CD14-positive monocyte (primary cell): ENCODE data around the gene ACSF3. TPM values are rescaled to one million over a fixed set of nuclear protein-coding genes. Genes with fewer than 3 reads are reported as not detected.

ENCODE experiments used
- DNase-seq, 3 donors: peaks; one replicate each; pipeline ENCODE4 v3.0.0-alpha.2; 2011 to 2022
- H2AFZ ChIP-seq: 2 replicates; pipeline ENCODE4 v1.6.0; 2012; ENCODE audit warnings: mild to moderate bottlenecking, low read depth, low read length, inconsistent platforms; ENCODE audit not compliant: insufficient read depth, poor library complexity, severe bottlenecking
- H3K27ac ChIP-seq, 2 donors: 1 replicate in 1 of 2; 2 replicates in 1 of 2; pipeline ENCODE4 v1.5.1; 2012 to 2013; ENCODE audit warnings: low read length in 2 of 2, control low read depth in 1 of 2, inconsistent platforms in 1 of 2, low read depth in 1 of 2, mild to moderate bottlenecking in 1 of 2
- H3K27me3 ChIP-seq, 2 donors: one replicate each; pipeline versions ENCODE4 v1.6.0 to v1.6.1; 2011 to 2013; ENCODE audit warnings: low read length in 2 of 2; ENCODE audit not compliant: control insufficient read depth in 2 of 2, insufficient read depth in 2 of 2
- H3K36me3 ChIP-seq, 2 donors: replicated peaks in 1 of 2; 1 replicate in 1 of 2; 2 replicates in 1 of 2; pipeline versions ENCODE4 v1.5.1 to v1.6.1; 2012 to 2013; ENCODE audit warnings: low read length in 2 of 2, control low read depth in 1 of 2, inconsistent platforms in 1 of 2, mild to moderate bottlenecking in 1 of 2; ENCODE audit not compliant: insufficient read depth in 2 of 2, control insufficient read depth in 1 of 2
- H3K4me1 ChIP-seq, 2 donors: 1 replicate in 1 of 2; 2 replicates in 1 of 2; pipeline versions ENCODE4 v1.5.1 to v1.6.1; 2012 to 2013; ENCODE audit warnings: low read length in 2 of 2, control low read depth in 1 of 2, inconsistent platforms in 1 of 2, mild to moderate bottlenecking in 1 of 2, moderate library complexity in 1 of 2; ENCODE audit not compliant: insufficient read depth in 2 of 2, control insufficient read depth in 1 of 2
- H3K4me2 ChIP-seq: replicated peaks from 2 replicates; pipeline ENCODE3; 2012; ENCODE audit warnings: low read length, moderate library complexity, mild to moderate bottlenecking; ENCODE audit not compliant: poor library complexity, severe bottlenecking; ENCODE audit errors: extremely low read depth
- H3K4me3 ChIP-seq, 3 experiments: fragments of 200-600 bp in 1 of 3; sonication (generic) in 1 of 3; replicated peaks in 1 of 3; 1 replicate in 2 of 3; 2 replicates in 1 of 3; pipeline ENCODE4 v1.5.1; 2011 to 2013; ENCODE audit warnings: low read length in 3 of 3, mild to moderate bottlenecking in 3 of 3, control low read depth in 2 of 3, low read depth in 2 of 3, inconsistent platforms in 1 of 3, moderate library complexity in 1 of 3
- H3K79me2 ChIP-seq: 2 replicates; pipeline ENCODE4 v1.6.0; 2012; ENCODE audit warnings: mild to moderate bottlenecking, control low read depth, inconsistent platforms, low read length, moderate library complexity; ENCODE audit not compliant: insufficient read depth
- H3K9ac ChIP-seq: 2 replicates; pipeline ENCODE4 v1.6.0; 2017; ENCODE audit warnings: low read length, mild to moderate bottlenecking; ENCODE audit not compliant: insufficient read depth, poor library complexity, severe bottlenecking
- H3K9me3 ChIP-seq, 2 donors: replicated peaks in 1 of 2; 1 replicate in 1 of 2; 2 replicates in 1 of 2; pipeline versions ENCODE4 v1.5.1 to v1.6.1; 2012 to 2013; ENCODE audit warnings: low read length in 2 of 2, control low read depth in 1 of 2; ENCODE audit not compliant: control insufficient read depth in 1 of 2, insufficient read depth in 1 of 2
- H4K20me1 ChIP-seq: 2 replicates; pipeline ENCODE4 v1.6.0; 2012; ENCODE audit warnings: mild to moderate bottlenecking, low read length, control low read depth, moderate library complexity; ENCODE audit not compliant: insufficient read depth
- H3K27ac Mint-ChIP-seq, 7 donors: one replicate each; pipeline ENCODE4 v1.8.0; 2020; ENCODE audit warnings: mild to moderate bottlenecking in 7 of 7, mixed read lengths in 7 of 7, moderate library complexity in 6 of 7, inconsistent platforms in 2 of 7
- H3K27me3 Mint-ChIP-seq, 3 donors: one replicate each; pipeline ENCODE4 v1.8.0; 2021 to 2022; ENCODE audit warnings: low read depth in 3 of 3, mild to moderate bottlenecking in 3 of 3, mixed read lengths in 3 of 3, moderate library complexity in 3 of 3, inconsistent platforms in 1 of 3
- H3K36me3 Mint-ChIP-seq, 2 donors: one replicate each; pipeline ENCODE4 v1.8.0; 2020; ENCODE audit warnings: mixed read lengths in 2 of 2, inconsistent platforms in 1 of 2, mild to moderate bottlenecking in 1 of 2
- H3K4me1 Mint-ChIP-seq: one replicate; pipeline ENCODE4 v1.8.0; 2020; ENCODE audit warnings: mild to moderate bottlenecking, mixed read lengths
- H3K4me3 Mint-ChIP-seq, 2 donors: one replicate each; pipeline ENCODE4 v1.8.0; 2020; ENCODE audit warnings: mild to moderate bottlenecking in 2 of 2, mixed read lengths in 2 of 2, moderate library complexity in 1 of 2
- H3K9me3 Mint-ChIP-seq, 7 donors: one replicate each; pipeline ENCODE4 v1.8.0; 2020 to 2022; ENCODE audit warnings: mixed read lengths in 7 of 7, mild to moderate bottlenecking in 6 of 7, moderate library complexity in 6 of 7, inconsistent platforms in 2 of 7
- WGBS: methylation state at CpG from one replicate; pipeline ENCODE4 v1.1.5; 2013; ENCODE audit warnings: missing lambda C conversion rate; ENCODE audit not compliant: insufficient coverage; 5-methylcytosine and 5-hydroxymethylcytosine counted together
- intact Hi-C, 2 donors: fragments of 100-400 bp; cut with micrococcal nuclease; formaldehyde crosslinking; loops; one replicate each; pipeline versions ENCODE4 v1.15.0 to v1.15.1; 2023
- polyA plus RNA-seq, 3 donors: library from polyadenylated mRNA; depleted of rRNA in 1 of 3; unstranded in 2 of 3; stranded (reverse) in 1 of 3; fragments of 300-500 nt in 2 of 3; fragments of >200 nt in 1 of 3; fragmentation: Illumina TruSeq in 2 of 3; gene quantifications; 1 replicate in 2 of 3; 2 replicates in 1 of 3; pipeline ENCODE4 v1.2.3, GENCODE V29; 2012 to 2021
- TF ChIP-seq, protein P1 (sequence below): fragments of 200-600 bp; IDR thresholded peaks from one replicate; pipeline ENCODE4 v1.8.0; 2022; ENCODE audit warnings: antibody characterized with exemption, mild to moderate bottlenecking

The ACSF3 gene
- polyA plus RNA-seq, 3 donors = 23.5 to 26.7 (median 26.4) TPM

DNA sequence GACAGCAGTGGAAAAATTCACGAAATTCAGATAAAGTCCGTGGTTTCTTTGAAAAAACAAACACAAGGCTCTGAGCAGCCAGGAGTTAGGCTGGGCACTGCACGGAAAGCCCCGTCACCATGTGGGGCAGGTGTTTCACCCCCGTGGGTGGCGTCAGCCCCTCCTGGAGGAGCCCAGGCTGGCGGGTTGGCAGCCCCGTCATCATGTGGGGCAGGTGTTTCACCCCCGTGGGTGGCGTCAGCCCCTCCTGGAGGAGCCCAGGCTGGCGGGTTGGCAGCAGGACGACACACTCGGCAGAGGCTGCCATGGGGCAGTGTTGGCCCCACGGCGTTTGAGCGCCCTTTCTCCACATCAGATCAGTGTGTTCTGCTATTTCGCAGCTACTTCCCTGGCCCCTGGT is 38.1 kb downstream of the ACSF3 start:
- Histone ChIP-seq H2AFZ (no peak overlapping the region), H3K27me3 (no peaks in the 10 kb centered on the region), H3K9ac (no peak overlapping the region), H3K36me3 (peaks cover 50 to 83% of the 10 kb centered on the region in 2 donors), H4K20me1 (peaks cover 18% of the 10 kb centered on the region), H3K4me1 (no peaks in the 10 kb centered on the region), H3K4me2 (no peak overlapping the region), H3K79me2 (no peaks in the 10 kb centered on the region), H3K9me3 (peaks cover 0 to 9% of the 10 kb centered on the region in 2 donors), H3K4me3 (no peak overlapping the region), H3K27ac (no peak overlapping the region)
- Mint-ChIP-seq H3K27ac (peak overlapping the region in 1 of 7 donors; percentile 15), H3K36me3 (peaks cover 56 to 89% of the 10 kb centered on the region in 2 donors), H3K9me3 (peaks cover 5 to 11% (median 8%) of the 10 kb centered on the region in 7 donors), H3K4me3 (no peak overlapping the region), H3K4me1 (no peaks in the 10 kb centered on the region), H3K27me3 (no peaks in the 10 kb centered on the region)
- DNase-seq = no peak
- TF ChIP-seq, protein P1, sequence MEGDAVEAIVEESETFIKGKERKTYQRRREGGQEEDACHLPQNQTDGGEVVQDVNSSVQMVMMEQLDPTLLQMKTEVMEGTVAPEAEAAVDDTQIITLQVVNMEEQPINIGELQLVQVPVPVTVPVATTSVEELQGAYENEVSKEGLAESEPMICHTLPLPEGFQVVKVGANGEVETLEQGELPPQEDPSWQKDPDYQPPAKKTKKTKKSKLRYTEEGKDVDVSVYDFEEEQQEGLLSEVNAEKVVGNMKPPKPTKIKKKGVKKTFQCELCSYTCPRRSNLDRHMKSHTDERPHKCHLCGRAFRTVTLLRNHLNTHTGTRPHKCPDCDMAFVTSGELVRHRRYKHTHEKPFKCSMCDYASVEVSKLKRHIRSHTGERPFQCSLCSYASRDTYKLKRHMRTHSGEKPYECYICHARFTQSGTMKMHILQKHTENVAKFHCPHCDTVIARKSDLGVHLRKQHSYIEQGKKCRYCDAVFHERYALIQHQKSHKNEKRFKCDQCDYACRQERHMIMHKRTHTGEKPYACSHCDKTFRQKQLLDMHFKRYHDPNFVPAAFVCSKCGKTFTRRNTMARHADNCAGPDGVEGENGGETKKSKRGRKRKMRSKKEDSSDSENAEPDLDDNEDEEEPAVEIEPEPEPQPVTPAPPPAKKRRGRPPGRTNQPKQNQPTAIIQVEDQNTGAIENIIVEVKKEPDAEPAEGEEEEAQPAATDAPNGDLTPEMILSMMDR = no peak
- intact Hi-C loops = no loop called here
- 93% methylated on average over 17 of the region's 17 CpGs for WGBS

DNA sequence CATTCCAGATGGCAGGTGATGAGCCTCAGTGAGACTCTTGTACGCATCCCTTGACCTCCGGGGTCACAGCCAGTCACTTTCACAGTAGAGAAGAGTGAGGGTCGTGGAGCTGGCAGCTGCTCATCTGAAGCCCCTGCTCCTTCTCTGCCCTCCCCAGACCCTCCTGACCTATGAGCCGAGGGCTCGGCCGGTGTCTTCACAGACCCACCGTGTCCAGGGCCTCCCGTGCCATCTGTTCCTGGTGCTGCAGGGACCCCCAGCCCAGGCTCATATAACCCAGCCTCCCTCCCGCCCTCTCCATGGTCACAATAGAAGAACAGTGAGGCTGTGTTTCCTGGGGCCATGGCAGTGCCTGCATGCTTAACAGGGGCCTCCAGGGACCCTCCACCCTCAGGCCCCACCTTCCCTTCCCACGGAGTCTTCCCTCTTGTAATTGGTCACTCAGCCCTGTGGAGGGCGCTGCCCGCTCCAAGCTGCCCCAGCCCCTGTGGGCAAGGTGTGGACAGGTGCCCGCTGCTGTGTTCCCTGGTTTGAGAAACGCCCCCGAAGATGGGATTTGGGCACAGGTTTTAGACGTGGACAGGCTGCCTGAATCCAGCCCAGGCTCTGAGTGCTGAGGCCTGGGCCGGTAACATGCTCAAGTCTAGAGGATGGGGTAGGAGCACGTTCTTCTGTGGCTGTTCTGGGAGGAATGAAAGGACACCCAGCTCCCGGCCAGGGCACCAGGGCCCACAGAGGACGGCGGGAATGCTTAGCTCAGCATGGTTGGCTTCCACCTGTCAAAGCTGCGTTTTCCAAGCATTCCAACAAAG is 38.7 kb downstream of the ACSF3 start:
- H4K20me1 ChIP-seq = peaks cover 18% of the 10 kb centered on the region
- H3K27ac ChIP-seq = no peak overlapping the region
- peak overlapping the region in 1 of 7 donors; percentile 66 for H3K27ac Mint-ChIP-seq
- intact Hi-C loops = no loop called here
- no peak overlapping the region for H3K4me3 Mint-ChIP-seq
- peaks cover 57 to 87% of the 10 kb centered on the region in 2 donors for H3K36me3 Mint-ChIP-seq
- no peak for DNase-seq
- H3K4me2 ChIP-seq = no peak overlapping the region
- H3K27me3 ChIP-seq = no peaks in the 10 kb centered on the region
- 97% methylated on average over 17 of the region's 22 CpGs for WGBS
- no peak overlapping the region for H3K4me3 ChIP-seq
- H3K4me1 Mint-ChIP-seq = no peaks in the 10 kb centered on the region
- no peak overlapping the region for H2AFZ ChIP-seq
- H3K79me2 ChIP-seq = no peaks in the 10 kb centered on the region
- H3K9me3 ChIP-seq = peaks cover 0 to 9% of the 10 kb centered on the region in 2 donors
- no peaks in the 10 kb centered on the region for H3K4me1 ChIP-seq
- peaks cover 5 to 11% (median 8%) of the 10 kb centered on the region in 7 donors for H3K9me3 Mint-ChIP-seq
- H3K9ac ChIP-seq = no peak overlapping the region
- peaks cover 53 to 85% of the 10 kb centered on the region in 2 donors for H3K36me3 ChIP-seq
- no peaks in the 10 kb centered on the region for H3K27me3 Mint-ChIP-seq
- TF ChIP-seq, protein P1 = no peak
